MM.1S (cell line): Measurements from ENCODE around the gene ZBTB49.

ENCODE experiments used
- DNase-seq: peaks from one replicate; pipeline ENCODE4 v3.0.0-alpha.2; 2015
- H2AFZ ChIP-seq: fragments of 300-600 bp; sonication (generic); 2 replicates; pipeline ENCODE4 v1.6.0; 2016; ENCODE audit warnings: antibody characterized with exemption, low read length
- H3F3A ChIP-seq: fragments of 300-600 bp; sonication (generic); 2 replicates; pipeline ENCODE4 v1.6.1; 2016; ENCODE audit warnings: mild to moderate bottlenecking, antibody characterized with exemption, low read length, moderate library complexity, mixed read lengths; ENCODE audit not compliant: insufficient read depth
- H3K27ac ChIP-seq: fragments of 300-600 bp; sonication (generic); 2 replicates; pipeline ENCODE4 v1.5.1; 2016; ENCODE audit warnings: mild to moderate bottlenecking, low read length
- H3K27me3 ChIP-seq: fragments of 300-600 bp; sonication (generic); replicated peaks from 2 replicates; pipeline ENCODE4 v1.6.0; 2016; ENCODE audit warnings: low read length; ENCODE audit not compliant: insufficient read depth
- H3K36me3 ChIP-seq: fragments of 300-600 bp; sonication (generic); replicated peaks from 2 replicates; pipeline ENCODE4 v1.6.1; 2016; ENCODE audit warnings: mild to moderate bottlenecking, low read length, mixed read lengths; ENCODE audit not compliant: insufficient read depth
- H3K4me1 ChIP-seq: fragments of 300-600 bp; sonication (generic); 2 replicates; pipeline ENCODE4 v1.6.1; 2016; ENCODE audit warnings: low read length, mixed read lengths
- H3K4me2 ChIP-seq: fragments of 300-600 bp; sonication (generic); 2 replicates; pipeline ENCODE4 v1.6.0; 2016; ENCODE audit warnings: low read depth, low read length
- H3K4me3 ChIP-seq: fragments of 300-600 bp; sonication (generic); 2 replicates; pipeline ENCODE4 v1.5.1; 2016; ENCODE audit warnings: low read length, mixed read lengths
- H3K79me2 ChIP-seq: fragments of 300-600 bp; sonication (generic); 2 replicates; pipeline ENCODE4 v1.6.1; 2016; ENCODE audit warnings: mixed run types, low read length, mixed read lengths
- H3K9ac ChIP-seq: fragments of 300-600 bp; sonication (generic); 2 replicates; pipeline ENCODE4 v1.6.1; 2016; ENCODE audit warnings: low read length, mixed read lengths
- H3K9me2 ChIP-seq: fragments of 300-600 bp; sonication (generic); replicated peaks from 2 replicates; pipeline ENCODE4 v1.6.1; 2016; ENCODE audit warnings: mild to moderate bottlenecking, low read length, mixed read lengths; ENCODE audit not compliant: insufficient read depth
- H3K9me3 ChIP-seq: fragments of 300-600 bp; sonication (generic); replicated peaks from 2 replicates; pipeline ENCODE4 v1.6.1; 2016; ENCODE audit warnings: mild to moderate bottlenecking, low read length, mixed read lengths; ENCODE audit not compliant: insufficient read depth
- H4K20me1 ChIP-seq: fragments of 300-600 bp; sonication (generic); 2 replicates; pipeline ENCODE4 v1.6.1; 2016; ENCODE audit warnings: mild to moderate bottlenecking, low read length, moderate library complexity, mixed read lengths; ENCODE audit not compliant: insufficient read depth
- EZH2 ChIP-seq: fragments of 300-600 bp; sonication (generic); optimal IDR thresholded peaks from 2 replicates; pipeline ENCODE3; 2017; ENCODE audit warnings: low read depth, mild to moderate bottlenecking, antibody characterized with exemption, low read length, mixed read lengths
- EZH2phosphoT487 ChIP-seq: fragments of 300-600 bp; sonication (generic); IDR thresholded peaks from 2 replicates; pipeline ENCODE4 v1.6.1; 2018; ENCODE audit warnings: antibody characterized with exemption, low read length
- TF ChIP-seq, protein P1 (sequence below): fragments of 300-600 bp; sonication (generic); IDR thresholded peaks from 2 replicates; pipeline ENCODE4 v1.5.1; 2016; ENCODE audit warnings: antibody characterized with exemption, low read length, mixed read lengths

The ZBTB49 gene

DNA sequence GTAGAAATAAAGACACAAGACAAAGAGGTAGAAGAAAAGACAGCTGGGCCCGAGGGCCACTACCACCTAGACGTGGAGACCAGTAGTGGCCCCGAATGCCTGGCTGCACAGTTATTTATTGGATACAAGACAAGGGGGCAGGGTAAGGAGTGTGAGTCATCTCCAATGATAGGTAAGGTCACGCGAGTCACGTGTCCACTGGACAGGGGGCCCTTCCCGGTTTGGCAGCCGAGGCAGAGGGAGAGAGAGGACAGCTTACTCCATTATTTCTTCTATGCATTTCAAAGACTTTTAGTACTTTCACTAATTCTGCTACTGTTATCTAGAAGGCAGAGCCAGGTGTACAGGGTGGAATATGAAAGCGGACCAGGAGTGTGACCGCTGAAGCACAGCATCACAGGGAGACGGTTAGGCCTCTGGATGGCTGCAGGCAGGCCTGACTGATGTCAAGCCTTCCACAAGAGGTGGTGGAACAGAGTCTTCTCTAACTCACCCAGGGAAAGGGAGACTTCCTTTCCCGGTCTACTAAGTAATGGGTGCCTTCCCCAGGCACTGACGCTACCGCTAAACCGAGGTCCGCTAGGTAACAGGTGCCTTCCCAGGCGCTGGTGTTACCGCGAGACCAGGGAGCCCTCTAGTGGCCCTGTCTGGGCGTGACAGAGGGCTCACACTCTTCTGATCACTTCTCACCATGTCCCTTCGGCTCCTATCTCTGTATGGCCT is 44.9 kb downstream of the ZBTB49 start:
- no peak overlapping the region for H3K4me3 ChIP-seq
- H3K36me3 ChIP-seq: no peaks in the 10 kb centered on the region
- H3K79me2 ChIP-seq: no peaks in the 10 kb centered on the region
- H3K9me2 ChIP-seq: no peaks in the 10 kb centered on the region
- H3K27me3 ChIP-seq: no peaks in the 10 kb centered on the region
- H3K9me3 ChIP-seq: no peaks in the 10 kb centered on the region
- H3F3A ChIP-seq: no peaks in the 10 kb centered on the region
- TF ChIP-seq EZH2phosphoT487: no peak
- no peak for TF ChIP-seq EZH2
- TF ChIP-seq, protein P1, sequence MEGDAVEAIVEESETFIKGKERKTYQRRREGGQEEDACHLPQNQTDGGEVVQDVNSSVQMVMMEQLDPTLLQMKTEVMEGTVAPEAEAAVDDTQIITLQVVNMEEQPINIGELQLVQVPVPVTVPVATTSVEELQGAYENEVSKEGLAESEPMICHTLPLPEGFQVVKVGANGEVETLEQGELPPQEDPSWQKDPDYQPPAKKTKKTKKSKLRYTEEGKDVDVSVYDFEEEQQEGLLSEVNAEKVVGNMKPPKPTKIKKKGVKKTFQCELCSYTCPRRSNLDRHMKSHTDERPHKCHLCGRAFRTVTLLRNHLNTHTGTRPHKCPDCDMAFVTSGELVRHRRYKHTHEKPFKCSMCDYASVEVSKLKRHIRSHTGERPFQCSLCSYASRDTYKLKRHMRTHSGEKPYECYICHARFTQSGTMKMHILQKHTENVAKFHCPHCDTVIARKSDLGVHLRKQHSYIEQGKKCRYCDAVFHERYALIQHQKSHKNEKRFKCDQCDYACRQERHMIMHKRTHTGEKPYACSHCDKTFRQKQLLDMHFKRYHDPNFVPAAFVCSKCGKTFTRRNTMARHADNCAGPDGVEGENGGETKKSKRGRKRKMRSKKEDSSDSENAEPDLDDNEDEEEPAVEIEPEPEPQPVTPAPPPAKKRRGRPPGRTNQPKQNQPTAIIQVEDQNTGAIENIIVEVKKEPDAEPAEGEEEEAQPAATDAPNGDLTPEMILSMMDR: peak; percentile 75
- peak overlapping the region; percentile 39; the same call in 1 of the 2 replicates for H3K4me2 ChIP-seq
- no peak overlapping the region for H2AFZ ChIP-seq
- H3K27ac ChIP-seq: no peak overlapping the region
- H4K20me1 ChIP-seq: no peaks in the 10 kb centered on the region
- no peak overlapping the region for H3K9ac ChIP-seq
- peak; percentile 81 for DNase-seq
- no peaks in the 10 kb centered on the region for H3K4me1 ChIP-seq

GRCh38 chr4:4338210-4339001 is 48.4 kb downstream of the ZBTB49 start:
- Histone ChIP-seq H3K9ac (no peak overlapping the region), H3K27me3 (no peaks in the 10 kb centered on the region), H3K9me2 (no peaks in the 10 kb centered on the region), H3K27ac (no peak overlapping the region), H3F3A (no peaks in the 10 kb centered on the region), H3K4me2 (no peak overlapping the region), H3K4me3 (no peak overlapping the region), H3K9me3 (no peaks in the 10 kb centered on the region), H3K79me2 (no peaks in the 10 kb centered on the region), H3K36me3 (no peaks in the 10 kb centered on the region), H4K20me1 (no peaks in the 10 kb centered on the region), H3K4me1 (no peaks in the 10 kb centered on the region), H2AFZ (no peak overlapping the region)
- DNase-seq: no peak
- no peak for TF ChIP-seq EZH2

GRCh38 chr4:4339504-4340085 is 49.5 kb downstream of the ZBTB49 start:
- Histone ChIP-seq H4K20me1 (no peaks in the 10 kb centered on the region), H3K4me3 (no peak overlapping the region)

More at GRCh38 chr4:4339504-4340085, 49.5 kb downstream of the ZBTB49 start:
- Histone ChIP-seq H2AFZ (no peak overlapping the region), H3K9me2 (no peaks in the 10 kb centered on the region), H3K9me3 (no peaks in the 10 kb centered on the region), H3K27ac (no peak overlapping the region), H3K36me3 (no peaks in the 10 kb centered on the region), H3K27me3 (no peaks in the 10 kb centered on the region), H3F3A (peaks cover 6% of the 10 kb centered on the region), H3K9ac (no peak overlapping the region), H3K4me2 (no peak overlapping the region), H3K4me1 (peaks cover 6% of the 10 kb centered on the region), H3K79me2 (no peaks in the 10 kb centered on the region)
- TF ChIP-seq EZH2: no peak
- TF ChIP-seq EZH2phosphoT487: no peak
- TF ChIP-seq, protein P1: no peak
- DNase-seq: no peak
